B cell (primary cell): ENCODE results near the gene OGT.

Experiments
- EZH2 ChIP-seq: IDR thresholded peaks from 2 replicates; pipeline ENCODE4 v1.6.1; 2012; ENCODE audit warnings: borderline replicate concordance, low read depth, mild to moderate bottlenecking, moderate library complexity, low read length; ENCODE audit not compliant: insufficient read depth, poor library complexity, severe bottlenecking
- TF ChIP-seq, protein P1 (sequence below): fragments of 200-600 bp; IDR thresholded peaks from one replicate; pipeline ENCODE4 v1.8.0; 2022; ENCODE audit warnings: antibody characterized with exemption, mild to moderate bottlenecking

DNA sequence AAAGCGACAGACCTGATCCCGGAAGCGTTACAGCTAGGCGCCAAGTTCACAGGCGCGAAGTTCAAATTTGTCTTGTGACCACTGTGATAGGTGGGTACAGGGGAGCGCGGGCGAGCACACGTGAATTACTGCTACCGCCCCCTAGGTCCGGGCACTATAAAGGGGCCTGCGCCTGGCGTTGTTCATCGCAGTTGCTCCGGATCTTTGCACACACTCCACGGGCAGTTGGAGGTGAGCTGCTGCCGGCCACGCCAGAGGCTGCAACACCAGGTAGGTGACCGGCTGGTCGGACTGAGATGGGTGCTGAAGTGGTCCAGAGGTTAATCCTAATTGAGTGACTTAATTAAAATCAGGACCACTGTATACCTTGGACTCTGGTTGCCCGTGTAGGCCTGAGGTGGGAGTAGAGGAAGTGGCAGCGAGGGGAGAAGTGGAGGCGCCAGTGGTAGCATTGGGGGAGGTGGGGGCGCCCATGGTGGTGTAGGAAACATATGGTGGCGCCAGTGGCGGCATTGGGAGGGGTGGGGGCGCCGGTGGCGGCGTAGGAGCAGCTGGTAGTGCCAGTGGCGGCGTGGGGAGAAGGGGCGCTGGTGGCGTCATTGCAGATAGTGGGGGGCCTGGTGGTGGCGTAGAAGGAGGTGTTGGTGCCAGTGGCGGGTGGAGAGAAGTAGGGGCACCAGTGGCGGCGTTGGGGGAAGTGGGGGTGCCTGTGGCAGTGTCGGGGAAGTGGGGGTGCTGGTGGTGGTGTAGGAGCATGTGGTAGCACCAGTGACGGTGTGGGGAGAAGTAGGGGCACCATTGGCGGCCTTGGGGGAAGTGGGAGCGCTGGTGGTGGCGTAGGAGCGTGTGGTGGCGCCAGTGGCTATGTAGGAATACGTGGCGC, 45.6 kb downstream of the OGT start, which contains the start of gene GCNA:
- TF ChIP-seq EZH2 = no peak
- TF ChIP-seq, protein P1, sequence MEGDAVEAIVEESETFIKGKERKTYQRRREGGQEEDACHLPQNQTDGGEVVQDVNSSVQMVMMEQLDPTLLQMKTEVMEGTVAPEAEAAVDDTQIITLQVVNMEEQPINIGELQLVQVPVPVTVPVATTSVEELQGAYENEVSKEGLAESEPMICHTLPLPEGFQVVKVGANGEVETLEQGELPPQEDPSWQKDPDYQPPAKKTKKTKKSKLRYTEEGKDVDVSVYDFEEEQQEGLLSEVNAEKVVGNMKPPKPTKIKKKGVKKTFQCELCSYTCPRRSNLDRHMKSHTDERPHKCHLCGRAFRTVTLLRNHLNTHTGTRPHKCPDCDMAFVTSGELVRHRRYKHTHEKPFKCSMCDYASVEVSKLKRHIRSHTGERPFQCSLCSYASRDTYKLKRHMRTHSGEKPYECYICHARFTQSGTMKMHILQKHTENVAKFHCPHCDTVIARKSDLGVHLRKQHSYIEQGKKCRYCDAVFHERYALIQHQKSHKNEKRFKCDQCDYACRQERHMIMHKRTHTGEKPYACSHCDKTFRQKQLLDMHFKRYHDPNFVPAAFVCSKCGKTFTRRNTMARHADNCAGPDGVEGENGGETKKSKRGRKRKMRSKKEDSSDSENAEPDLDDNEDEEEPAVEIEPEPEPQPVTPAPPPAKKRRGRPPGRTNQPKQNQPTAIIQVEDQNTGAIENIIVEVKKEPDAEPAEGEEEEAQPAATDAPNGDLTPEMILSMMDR = no peak
